Measurements from ENCODE around the gene SPATA9. TPM values are rescaled to one million over a fixed set of nuclear protein-coding genes. Genes with fewer than 3 reads are reported as not detected.
A peak's percentile ranks its signal among the peaks of the same experiment; 100 is the strongest.

The SPATA9 gene
- total RNA-seq, 1 donor from 2014 or later, result not detected

DNA sequence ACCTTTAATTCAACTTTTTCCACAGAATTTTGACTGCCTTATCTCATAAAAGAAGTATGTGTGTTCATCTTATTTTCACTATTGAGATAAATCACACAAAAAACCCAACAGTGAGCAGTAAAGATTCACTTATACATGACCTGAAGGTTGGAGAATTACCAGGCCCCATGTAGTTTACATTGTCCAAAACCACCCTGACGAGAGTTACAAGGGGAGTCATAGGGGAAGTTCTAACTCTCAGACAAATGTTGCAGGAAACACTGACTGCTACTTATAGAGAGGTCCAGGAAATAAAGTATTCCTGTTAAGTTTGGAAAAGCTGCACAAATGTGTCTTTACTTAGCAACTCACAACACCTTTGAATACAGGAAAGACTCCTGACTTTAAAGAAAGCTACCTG lies 14.1 kb downstream of the SPATA9 start:
- intact Hi-C loops (cut with DNase I), result no loop called here
- Histone ChIP-seq H3K9me3 (no peaks in the 10 kb centered on the region), H3K27ac (no peak overlapping the region), H3K27me3 (no peaks in the 10 kb centered on the region), H3K4me3 (no peak overlapping the region), H3K4me1 (no peaks in the 10 kb centered on the region), H3K36me3 (no peaks in the 10 kb centered on the region)
- no peak for DNase-seq (ENCODE audit: low spot score in 2 of 2)
- TF ChIP-seq, protein P1, sequence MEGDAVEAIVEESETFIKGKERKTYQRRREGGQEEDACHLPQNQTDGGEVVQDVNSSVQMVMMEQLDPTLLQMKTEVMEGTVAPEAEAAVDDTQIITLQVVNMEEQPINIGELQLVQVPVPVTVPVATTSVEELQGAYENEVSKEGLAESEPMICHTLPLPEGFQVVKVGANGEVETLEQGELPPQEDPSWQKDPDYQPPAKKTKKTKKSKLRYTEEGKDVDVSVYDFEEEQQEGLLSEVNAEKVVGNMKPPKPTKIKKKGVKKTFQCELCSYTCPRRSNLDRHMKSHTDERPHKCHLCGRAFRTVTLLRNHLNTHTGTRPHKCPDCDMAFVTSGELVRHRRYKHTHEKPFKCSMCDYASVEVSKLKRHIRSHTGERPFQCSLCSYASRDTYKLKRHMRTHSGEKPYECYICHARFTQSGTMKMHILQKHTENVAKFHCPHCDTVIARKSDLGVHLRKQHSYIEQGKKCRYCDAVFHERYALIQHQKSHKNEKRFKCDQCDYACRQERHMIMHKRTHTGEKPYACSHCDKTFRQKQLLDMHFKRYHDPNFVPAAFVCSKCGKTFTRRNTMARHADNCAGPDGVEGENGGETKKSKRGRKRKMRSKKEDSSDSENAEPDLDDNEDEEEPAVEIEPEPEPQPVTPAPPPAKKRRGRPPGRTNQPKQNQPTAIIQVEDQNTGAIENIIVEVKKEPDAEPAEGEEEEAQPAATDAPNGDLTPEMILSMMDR (IDR thresholded peaks at IDR 0.05), result no peak

DNA sequence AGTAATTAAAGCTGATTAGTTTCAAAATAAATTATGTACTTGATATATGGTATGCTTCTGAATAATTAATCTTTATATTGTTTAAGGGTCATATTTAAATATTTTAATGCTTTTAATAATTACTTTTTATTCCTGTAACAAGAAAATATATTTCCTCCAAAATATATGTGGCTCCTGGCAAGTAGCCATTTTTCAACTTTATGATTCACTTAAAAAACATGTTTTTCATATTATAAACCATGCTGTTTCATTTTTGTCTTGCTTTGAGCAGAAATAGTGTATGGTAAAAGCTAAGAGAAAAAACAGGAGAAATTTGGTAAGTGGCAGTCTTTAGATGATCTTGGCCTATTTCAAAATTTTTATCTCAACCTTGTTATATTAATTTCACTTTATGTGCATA lies 14.6 kb downstream of the SPATA9 start:
- H3K9me3 ChIP-seq, result no peaks in the 10 kb centered on the region
- intact Hi-C loops (cut with DNase I), result no loop called here

DNA sequence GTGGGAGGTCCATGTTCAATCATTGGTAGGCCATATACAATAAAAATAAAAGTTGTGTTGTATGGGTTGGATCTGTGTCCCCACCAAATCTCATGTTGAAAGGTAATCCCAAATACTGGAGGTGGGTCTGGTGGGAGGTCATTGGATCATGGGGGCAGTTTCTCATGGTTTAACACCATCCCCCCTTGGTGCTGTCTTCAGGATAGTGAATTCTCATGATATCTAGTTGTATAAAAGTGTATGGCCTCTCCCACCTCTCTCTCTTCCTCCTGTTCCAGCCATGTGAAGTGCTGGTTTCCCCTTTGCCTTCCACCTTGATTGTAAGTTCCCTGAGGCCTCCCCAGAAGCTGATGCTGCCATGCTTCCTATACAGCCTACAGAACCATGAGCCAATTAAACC lies 15.1 kb downstream of the SPATA9 start:
- H3K9me3 ChIP-seq, result no peaks in the 10 kb centered on the region
- H3K36me3 ChIP-seq, result no peaks in the 10 kb centered on the region
- TF ChIP-seq, protein P1 (IDR thresholded peaks at IDR 0.05), result no peak
- H3K27ac ChIP-seq, result no peak overlapping the region
- H3K27me3 ChIP-seq, result no peaks in the 10 kb centered on the region
- DNase-seq (ENCODE audit: low spot score in 2 of 2), result no peak
- H3K4me3 ChIP-seq, result no peak overlapping the region
- no peaks in the 10 kb centered on the region for H3K4me1 ChIP-seq
- intact Hi-C loops (cut with DNase I), result no loop called here

More for the DNA sequence above, 14.6 kb downstream of the SPATA9 start:
- DNase-seq (ENCODE audit: low spot score in 2 of 2), result no peak
- Histone ChIP-seq H3K27me3 (no peaks in the 10 kb centered on the region), H3K27ac (no peak overlapping the region), H3K4me1 (no peaks in the 10 kb centered on the region), H3K36me3 (no peaks in the 10 kb centered on the region), H3K4me3 (no peak overlapping the region)
- TF ChIP-seq, protein P1 (IDR thresholded peaks at IDR 0.05), result no peak

DNA sequence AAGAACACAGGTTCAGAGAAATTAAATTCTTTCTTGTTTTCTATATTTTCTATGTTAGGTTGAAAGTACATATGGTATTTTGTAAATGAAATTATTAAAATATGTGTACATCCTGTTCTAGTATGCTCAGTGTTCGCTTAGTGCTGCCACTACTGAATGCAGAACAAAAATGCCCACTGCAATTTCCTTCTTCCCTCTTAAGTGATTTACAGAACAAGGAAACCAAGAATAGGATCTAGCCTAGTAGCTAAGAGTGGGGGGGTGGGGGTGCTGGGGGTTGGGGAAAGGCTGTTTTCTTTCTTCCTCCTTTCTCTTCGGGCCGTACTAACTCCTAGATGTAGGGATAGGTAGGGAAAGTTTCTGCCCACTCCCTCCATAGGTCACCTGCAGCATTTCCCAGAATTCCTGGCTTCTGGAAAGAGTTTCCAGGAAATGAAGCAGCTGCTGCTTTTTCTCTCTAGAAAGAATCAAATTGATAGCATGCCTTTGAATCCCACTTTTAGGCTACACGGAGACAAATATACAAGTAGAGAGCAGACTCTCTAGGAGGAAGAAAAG lies 15.7 kb downstream of the SPATA9 start:
- intact Hi-C loops (cut with DNase I), result no loop called here
- TF ChIP-seq, protein P1 (IDR thresholded peaks at IDR 0.05), result no peak
- no peaks in the 10 kb centered on the region for H3K9me3 ChIP-seq
- H3K27ac ChIP-seq, result no peak overlapping the region
- no peak overlapping the region for H3K4me3 ChIP-seq
- no peak for DNase-seq (ENCODE audit: low spot score in 2 of 2)
- no peaks in the 10 kb centered on the region for H3K36me3 ChIP-seq
- H3K4me1 ChIP-seq, result no peaks in the 10 kb centered on the region
- no peaks in the 10 kb centered on the region for H3K27me3 ChIP-seq

DNA sequence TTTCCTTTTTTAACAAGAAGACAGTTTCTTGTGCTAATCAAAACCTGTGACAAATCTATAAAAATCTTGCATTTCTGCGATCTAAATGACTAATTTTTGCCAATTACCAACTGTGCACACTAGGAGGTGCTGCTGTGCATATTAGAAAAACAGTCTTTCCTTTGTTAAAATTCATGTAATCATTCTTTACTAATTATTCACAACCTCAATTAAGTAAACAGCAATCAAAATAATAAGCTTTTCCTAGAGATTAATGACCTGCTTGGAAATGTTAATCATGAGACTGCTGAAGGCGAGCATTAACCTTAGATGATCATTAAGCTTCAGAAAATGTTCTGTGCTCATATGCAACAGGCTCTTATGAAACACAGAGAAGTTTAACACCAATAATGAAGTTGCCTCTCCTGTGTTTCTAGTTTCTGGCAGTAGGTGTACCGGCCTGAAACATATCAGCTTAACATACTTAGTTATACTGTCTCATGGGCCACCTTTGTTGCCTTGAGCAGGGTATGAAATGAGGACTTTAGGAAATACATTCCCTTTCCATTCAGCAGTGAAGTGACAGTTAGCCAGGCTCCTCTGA lies 18.5 kb downstream of the SPATA9 start:
- H3K27me3 ChIP-seq, result no peaks in the 10 kb centered on the region
- H3K27ac ChIP-seq, result no peak overlapping the region
- no peaks in the 10 kb centered on the region for H3K4me1 ChIP-seq
- no peak for DNase-seq (ENCODE audit: low spot score in 2 of 2)
- no peak overlapping the region for H3K4me3 ChIP-seq
- intact Hi-C loops (cut with DNase I), result loop anchor here (2.0 to 5.0 kb wide), 3 partner anchors 68 to 183 kb away; partner anchors contain the start of gene RHOBTB3
- H3K36me3 ChIP-seq, result no peaks in the 10 kb centered on the region
- TF ChIP-seq, protein P1 (IDR thresholded peaks at IDR 0.05), result peak; percentile 60 to 81 (median 68)
- H3K9me3 ChIP-seq, result no peaks in the 10 kb centered on the region
